Tibial artery (tissue), 4 donors: ENCODE results near the gene NIPAL3.
"Not testable (repeated sequence)": the region's sequence is repeated elsewhere in the genome, so short reads cannot be mapped to it uniquely, and the experiment has no call there.

Source experiments
- DNase-seq, 2 donors: peaks; one replicate each; pipeline ENCODE4 v3.0.0-alpha.2; 2019
- H3K27ac ChIP-seq, 2 donors: fragments of 200-600 bp; sonication (generic) in 1 of 2; 1 replicate in 1 of 2; 2 replicates in 1 of 2; pipeline ENCODE4 v1.5.1; 2018 to 2019; ENCODE audit warnings: mild to moderate bottlenecking in 1 of 2
- H3K27me3 ChIP-seq, 2 donors: fragments of 200-600 bp; sonication (generic) in 1 of 2; one replicate each; pipeline versions ENCODE4 v1.5.1 to v1.6.0; 2016 to 2019
- H3K36me3 ChIP-seq, 3 donors: fragments of 200-600 bp; sonication (generic) in 2 of 3; one replicate each; pipeline ENCODE4 v1.5.1; 2016 to 2019; ENCODE audit warnings: mild to moderate bottlenecking in 2 of 3
- H3K4me1 ChIP-seq, 4 donors: fragments of 200-600 bp; sonication (generic) in 2 of 4; 1 replicate in 3 of 4; 2 replicates in 1 of 4; pipeline ENCODE4 v1.5.1; 2016 to 2019
- H3K4me3 ChIP-seq, 2 donors: fragments of 200-600 bp; sonication (generic) in 1 of 2; 1 replicate in 1 of 2; 2 replicates in 1 of 2; pipeline ENCODE4 v1.5.1; 2018 to 2019; ENCODE audit warnings: mild to moderate bottlenecking in 2 of 2
- H3K9me3 ChIP-seq, 3 donors: fragments of 200-600 bp; sonication (generic) in 1 of 3; one replicate each; pipeline ENCODE4 v1.5.1; 2016 to 2019
- intact Hi-C: fragments of 100-400 bp; cut with DNase I; formaldehyde crosslinking; loops from one replicate; pipeline ENCODE4 v1.15.0; 2023; ENCODE audit warnings: low total_unique reads
- TF ChIP-seq, protein P1 (sequence below), 2 experiments: fragments of 200-600 bp in 1 of 2; fragments of 450-650 bp in 1 of 2; IDR thresholded peaks; one replicate each; pipeline ENCODE4 v1.5.1; 2017 to 2019; ENCODE audit warnings: antibody characterized with exemption in 2 of 2, mild to moderate bottlenecking in 1 of 2, moderate library complexity in 1 of 2

The NIPAL3 gene

GRCh38 chr1:24516506-24516905, 100.9 kb downstream of the NIPAL3 start:
- H3K27me3 ChIP-seq: no peaks in the 10 kb centered on the region
- DNase-seq: no peak
- TF ChIP-seq, protein P1, sequence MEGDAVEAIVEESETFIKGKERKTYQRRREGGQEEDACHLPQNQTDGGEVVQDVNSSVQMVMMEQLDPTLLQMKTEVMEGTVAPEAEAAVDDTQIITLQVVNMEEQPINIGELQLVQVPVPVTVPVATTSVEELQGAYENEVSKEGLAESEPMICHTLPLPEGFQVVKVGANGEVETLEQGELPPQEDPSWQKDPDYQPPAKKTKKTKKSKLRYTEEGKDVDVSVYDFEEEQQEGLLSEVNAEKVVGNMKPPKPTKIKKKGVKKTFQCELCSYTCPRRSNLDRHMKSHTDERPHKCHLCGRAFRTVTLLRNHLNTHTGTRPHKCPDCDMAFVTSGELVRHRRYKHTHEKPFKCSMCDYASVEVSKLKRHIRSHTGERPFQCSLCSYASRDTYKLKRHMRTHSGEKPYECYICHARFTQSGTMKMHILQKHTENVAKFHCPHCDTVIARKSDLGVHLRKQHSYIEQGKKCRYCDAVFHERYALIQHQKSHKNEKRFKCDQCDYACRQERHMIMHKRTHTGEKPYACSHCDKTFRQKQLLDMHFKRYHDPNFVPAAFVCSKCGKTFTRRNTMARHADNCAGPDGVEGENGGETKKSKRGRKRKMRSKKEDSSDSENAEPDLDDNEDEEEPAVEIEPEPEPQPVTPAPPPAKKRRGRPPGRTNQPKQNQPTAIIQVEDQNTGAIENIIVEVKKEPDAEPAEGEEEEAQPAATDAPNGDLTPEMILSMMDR (IDR thresholded peaks at IDR 0.05): no peak
- no peaks in the 10 kb centered on the region for H3K4me1 ChIP-seq
- no peak overlapping the region for H3K4me3 ChIP-seq
- H3K9me3 ChIP-seq: no peaks in the 10 kb centered on the region
- no peaks in the 10 kb centered on the region for H3K36me3 ChIP-seq
- intact Hi-C loops: no loop called here
- no peak overlapping the region for H3K27ac ChIP-seq

DNA sequence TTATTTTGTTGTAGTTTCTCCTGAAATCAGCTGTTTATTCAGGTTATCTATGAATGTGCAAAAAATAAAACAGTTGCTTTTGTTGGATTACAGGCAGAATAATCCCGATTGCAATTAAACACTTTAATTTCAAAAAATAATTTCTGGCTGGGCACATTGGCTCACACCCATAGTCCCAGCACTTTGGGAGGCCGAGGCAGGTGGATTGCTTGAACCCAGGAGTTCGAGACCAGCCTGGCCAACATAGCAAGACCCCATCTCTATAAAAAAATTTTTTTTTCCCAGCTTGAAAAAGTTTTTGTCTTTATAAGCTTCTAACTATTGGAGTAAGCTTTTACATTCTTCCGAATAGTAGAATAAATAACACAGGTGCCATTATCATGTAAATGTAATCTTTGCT, 102.3 kb downstream of the NIPAL3 start:
- TF ChIP-seq, protein P1 (IDR thresholded peaks at IDR 0.05): no peak
- H3K36me3 ChIP-seq: no peaks in the 10 kb centered on the region

DNA sequence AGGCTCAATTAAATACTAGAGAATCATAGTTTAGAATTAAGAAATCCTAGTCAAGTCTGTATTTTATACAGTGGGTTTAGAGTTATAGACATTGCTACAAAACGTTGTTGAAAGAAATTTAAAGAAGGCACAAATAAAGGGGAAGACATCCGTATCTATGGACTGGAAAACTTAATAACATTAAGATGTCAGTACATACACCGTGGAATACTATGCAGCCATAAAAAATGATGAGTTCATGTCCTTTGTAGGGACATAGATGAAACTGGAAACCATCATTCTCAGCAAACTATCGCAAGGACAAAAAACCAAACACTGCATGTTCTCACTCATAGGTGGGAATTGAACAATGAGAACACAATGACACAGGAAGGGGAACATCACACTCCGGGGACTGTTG, 104.7 kb downstream of the NIPAL3 start:
- intact Hi-C loops, H3K27me3 ChIP-seq, DNase-seq, H3K36me3 ChIP-seq, H3K4me3 ChIP-seq, H3K4me1 ChIP-seq, H3K9me3 ChIP-seq, H3K27ac ChIP-seq: not testable (repeated sequence)

More for the DNA sequence above, 102.3 kb downstream of the NIPAL3 start:
- H3K27me3 ChIP-seq: no peaks in the 10 kb centered on the region
- intact Hi-C loops: no loop called here
- no peak overlapping the region for H3K4me3 ChIP-seq
- H3K4me1 ChIP-seq: no peaks in the 10 kb centered on the region
- H3K9me3 ChIP-seq: no peaks in the 10 kb centered on the region
- no peak overlapping the region for H3K27ac ChIP-seq
- no peak for DNase-seq
